Right lobe of liver (tissue), 4 donors: ENCODE results near the gene BCAR3.

Experiments
- CTCF ChIP-seq, 4 donors: fragments of 200-600 bp in 3 of 4; fragments of 450-650 bp in 1 of 4; IDR thresholded peaks; one replicate each; pipeline versions ENCODE4 v1.5.1 to v1.8.0; 2016 to 2022; ENCODE audit warnings: antibody characterized with exemption in 4 of 4, mild to moderate bottlenecking in 2 of 4
- POLR2A ChIP-seq: fragments of 450-650 bp; IDR thresholded peaks from one replicate; pipeline ENCODE4 v1.6.1; 2017; ENCODE audit warnings: antibody characterized with exemption, mild to moderate bottlenecking
- donor health status: DM: no; HTN: no; CAD: no.
- donor health status: DM: no; HTN: no; CAD: no.
- donor health status: DM: no; HTN: yes; CAD: no.

- TF ChIP-seq CTCF (IDR thresholded peaks at IDR 0.05) (no peak), POLR2A (no peak)
Observed at GRCh38 chr1:93614541-93614940, 67.1 kb downstream of the BCAR3 start.
